ENCODE data around the gene MRTFB. TPM values are rescaled to one million over a fixed set of nuclear protein-coding genes. Genes with fewer than 3 reads are reported as not detected.
A peak's percentile ranks its signal among the peaks of the same experiment; 100 is the strongest.

Gene MRTFB
- total RNA-seq, 1 donor from 2014 or later = 89.4 TPM

- peak overlapping the region in 1 of 2 donors; percentile 25 for H3K27ac ChIP-seq
- no peak overlapping the region for H3K4me3 ChIP-seq
- intact Hi-C loops (cut with DNase I) = no loop called here
Observed at GRCh38 chr16:14112539-14112856, 41.4 kb downstream of the MRTFB start.

GRCh38 chr16:14113344-14113743, 42.2 kb downstream of the MRTFB start:
- intact Hi-C loops (cut with DNase I) = no loop called here
- peaks cover 0 to 19% of the 10 kb centered on the region in 2 donors for H3K4me1 ChIP-seq
- no peak overlapping the region for H3K4me3 ChIP-seq
- H3K27me3 ChIP-seq = no peaks in the 10 kb centered on the region
- peak overlapping the region; percentile 8 to 25 for H3K27ac ChIP-seq
- DNase-seq (ENCODE audit: low spot score in 2 of 2) = no peak
- H3K9me3 ChIP-seq = no peaks in the 10 kb centered on the region
- no peak for TF ChIP-seq CTCF (IDR thresholded peaks at IDR 0.05)
- H3K36me3 ChIP-seq = no peaks in the 10 kb centered on the region

More at GRCh38 chr16:14112539-14112856, 41.4 kb downstream of the MRTFB start:
- peaks cover 0 to 19% of the 10 kb centered on the region in 2 donors for H3K4me1 ChIP-seq
- H3K36me3 ChIP-seq = no peaks in the 10 kb centered on the region
- H3K27me3 ChIP-seq = no peaks in the 10 kb centered on the region
- TF ChIP-seq CTCF (IDR thresholded peaks at IDR 0.05) = no peak
- H3K9me3 ChIP-seq = no peaks in the 10 kb centered on the region
- no peak for DNase-seq (ENCODE audit: low spot score in 2 of 2)

DNA sequence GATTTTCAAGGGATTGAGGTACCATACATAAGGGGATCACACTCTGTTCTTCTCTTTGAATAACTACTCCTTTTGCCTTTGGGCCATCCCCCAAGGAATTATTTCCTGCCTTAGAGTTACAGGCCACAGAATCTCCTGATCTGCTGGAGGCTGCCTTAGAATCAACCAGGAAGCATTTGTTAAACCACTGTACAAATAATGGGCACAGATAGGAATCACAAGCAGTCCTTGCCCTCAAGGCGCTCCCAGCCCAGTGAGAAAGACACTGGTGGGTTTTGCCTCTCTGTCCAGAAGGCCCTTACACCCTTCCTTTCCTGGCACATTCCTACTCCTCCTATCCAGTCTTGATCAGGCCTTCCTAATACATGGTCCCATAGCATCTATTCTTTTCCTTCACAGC, 45.9 kb downstream of the MRTFB start:
- Histone ChIP-seq H3K4me1 (peaks cover 0 to 12% of the 10 kb centered on the region in 2 donors), H3K4me3 (no peak overlapping the region), H3K36me3 (no peaks in the 10 kb centered on the region), H3K27me3 (no peaks in the 10 kb centered on the region), H3K9me3 (no peaks in the 10 kb centered on the region), H3K27ac (no peak overlapping the region)
- TF ChIP-seq CTCF (IDR thresholded peaks at IDR 0.05) = no peak
- DNase-seq (ENCODE audit: low spot score in 2 of 2) = no peak
- intact Hi-C loops (cut with DNase I) = no loop called here

GRCh38 chr16:14119799-14120198, 48.7 kb downstream of the MRTFB start:
- Histone ChIP-seq H3K36me3 (no peaks in the 10 kb centered on the region), H3K27ac (no peak overlapping the region), H3K27me3 (no peaks in the 10 kb centered on the region), H3K4me1 (no peaks in the 10 kb centered on the region), H3K4me3 (no peak overlapping the region), H3K9me3 (no peaks in the 10 kb centered on the region)
- intact Hi-C loops (cut with DNase I) = no loop called here
- no peak for TF ChIP-seq CTCF (IDR thresholded peaks at IDR 0.05)
- no peak for DNase-seq (ENCODE audit: low spot score in 2 of 2)

DNA sequence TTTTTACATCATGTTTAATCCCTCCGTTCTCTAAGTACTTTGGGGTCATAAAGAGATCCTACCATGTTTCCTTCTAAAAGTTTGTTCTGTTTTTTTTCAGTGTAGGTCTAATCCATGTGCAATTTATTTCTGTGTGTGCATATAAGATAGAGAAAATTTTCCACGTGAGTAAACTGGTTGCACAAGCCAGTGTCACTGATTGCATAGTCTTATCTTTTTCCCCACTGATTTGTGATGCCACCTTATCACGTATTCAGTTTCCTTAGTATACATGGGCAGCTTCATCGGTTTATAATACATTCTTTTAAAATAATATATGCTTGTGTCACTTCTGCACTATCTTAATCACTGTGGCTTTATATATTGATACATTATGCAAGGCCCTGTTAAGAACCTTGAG, 49.2 kb downstream of the MRTFB start:
- intact Hi-C loops (cut with DNase I) = no loop called here
- H3K27ac ChIP-seq = no peak overlapping the region
- no peak overlapping the region for H3K4me3 ChIP-seq
- H3K9me3 ChIP-seq = no peaks in the 10 kb centered on the region
- H3K4me1 ChIP-seq = no peaks in the 10 kb centered on the region
- no peaks in the 10 kb centered on the region for H3K27me3 ChIP-seq
- no peak for TF ChIP-seq CTCF (IDR thresholded peaks at IDR 0.05)
- H3K36me3 ChIP-seq = no peaks in the 10 kb centered on the region
- DNase-seq (ENCODE audit: low spot score in 2 of 2) = no peak

DNA sequence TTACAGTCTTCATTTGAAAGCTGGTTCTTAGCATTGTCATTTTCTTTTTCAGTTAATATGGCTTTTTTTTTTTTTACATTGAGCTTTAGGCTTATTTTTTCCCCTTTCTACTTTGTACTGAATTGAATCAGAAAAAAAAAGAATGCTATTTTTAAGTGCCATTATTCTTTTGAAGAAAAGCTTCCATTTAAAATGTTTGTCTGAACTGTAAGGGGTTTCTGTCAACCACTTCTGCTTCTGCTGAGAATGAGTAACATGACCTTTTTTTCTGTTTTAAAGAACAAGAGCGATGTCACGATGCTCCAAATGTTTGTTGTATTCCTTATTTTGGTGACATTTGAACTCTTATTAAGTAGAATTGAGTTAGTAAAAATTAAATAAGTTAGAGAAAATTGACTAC, 50.0 kb downstream of the MRTFB start:
- Histone ChIP-seq H3K27ac (no peak overlapping the region), H3K4me1 (no peaks in the 10 kb centered on the region), H3K4me3 (no peak overlapping the region), H3K9me3 (no peaks in the 10 kb centered on the region), H3K27me3 (no peaks in the 10 kb centered on the region), H3K36me3 (no peaks in the 10 kb centered on the region)
- no peak for TF ChIP-seq CTCF (IDR thresholded peaks at IDR 0.05)
- no peak for DNase-seq (ENCODE audit: low spot score in 2 of 2)
- intact Hi-C loops (cut with DNase I) = no loop called here

Measured in ascending aorta (tissue), 2 donors.